PC-3 (cell line): Measurements from ENCODE around the gene ZNF629. TPM values are rescaled to one million over a fixed set of nuclear protein-coding genes. Genes with fewer than 3 reads are reported as not detected.

ENCODE experiments used
- ATAC-seq: fragments of 200-7000 bp; cut with Tn5 transposase; 2 replicates; pipeline ENCODE4 v1.9.1; 2020; ENCODE audit warnings: mild to moderate bottlenecking, moderate library complexity
- BruUV-seq: library from RNA; stranded (reverse); fragments of 400-500 nt; replicated peaks from 2 replicates; lab custom pipeline; 2021; lab: Mats Ljungman, UMichigan
- CTCF ChIA-PET: fragments of 300-600 bp; sonication (Branson Sonifier 250); formaldehyde crosslinking; loops from one replicate; lab custom pipeline; 2022; ENCODE audit warnings: antibody characterized with exemption; lab: Charles Lee
- POLR2A ChIA-PET: fragments of 300-600 bp; sonication (Branson Sonifier 250); formaldehyde crosslinking; loops from one replicate; lab custom pipeline; 2022; ENCODE audit warnings: antibody characterized with exemption; ENCODE audit not compliant: unreplicated experiment; lab: Charles Lee
- DNase-seq: peaks from one replicate; pipeline ENCODE4 v3.0.0-alpha.2; 2015
- H2AFZ ChIP-seq: fragments of 300-600 bp; sonication (generic); 2 replicates; pipeline ENCODE4 v1.6.0; 2016; ENCODE audit warnings: antibody characterized with exemption, low read length
- H3F3A ChIP-seq: fragments of 300-600 bp; sonication (generic); one replicate; pipeline ENCODE4 v1.6.0; 2017; ENCODE audit warnings: antibody characterized with exemption, low read length, control low read depth, mild to moderate bottlenecking; ENCODE audit not compliant: unreplicated experiment
- H3K27ac ChIP-seq: fragments of 300-600 bp; sonication (generic); 2 replicates; pipeline ENCODE4 v1.5.1; 2016; ENCODE audit warnings: mild to moderate bottlenecking, low read length
- H3K27me3 ChIP-seq: fragments of 300-600 bp; sonication (generic); 2 replicates; pipeline ENCODE4 v1.6.1; 2016; ENCODE audit warnings: low read length, mixed read lengths
- H3K36me3 ChIP-seq: fragments of 300-600 bp; sonication (generic); 2 replicates; pipeline ENCODE4 v1.6.1; 2016; ENCODE audit warnings: low read depth, mixed run types, low read length, mixed read lengths
- H3K4me1 ChIP-seq: fragments of 300-600 bp; sonication (generic); 2 replicates; pipeline ENCODE4 v1.5.1; 2016; ENCODE audit warnings: low read length; ENCODE audit not compliant: insufficient read depth
- H3K4me2 ChIP-seq: fragments of 300-600 bp; sonication (generic); 2 replicates; pipeline ENCODE4 v1.6.0; 2016; ENCODE audit warnings: low read length
- H3K4me3 ChIP-seq: fragments of 300-600 bp; sonication (generic); 2 replicates; pipeline ENCODE4 v1.5.1; 2016; ENCODE audit warnings: mild to moderate bottlenecking, low read length, mixed read lengths
- H3K79me2 ChIP-seq: fragments of 300-600 bp; sonication (generic); 2 replicates; pipeline ENCODE4 v1.6.1; 2017; ENCODE audit warnings: low read length, mixed read lengths
- H3K9ac ChIP-seq: fragments of 300-600 bp; sonication (generic); 2 replicates; pipeline ENCODE4 v1.6.0; 2016; ENCODE audit warnings: mild to moderate bottlenecking, low read length
- H3K9me2 ChIP-seq: fragments of 300-600 bp; sonication (generic); replicated peaks from 2 replicates; pipeline ENCODE4 v1.6.1; 2016; ENCODE audit warnings: mixed run types, low read length, mixed read lengths
- H3K9me3 ChIP-seq: fragments of 300-600 bp; sonication (generic); 2 replicates; pipeline ENCODE4 v1.6.1; 2016; ENCODE audit warnings: low read length, mixed read lengths
- H4K20me1 ChIP-seq: fragments of 300-600 bp; sonication (generic); 2 replicates; pipeline ENCODE4 v1.6.1; 2016; ENCODE audit warnings: low read length, mixed read lengths
- EZH2 ChIP-seq: fragments of 300-600 bp; sonication (generic); IDR thresholded peaks from one replicate; pipeline ENCODE4 v1.6.1; 2017; ENCODE audit warnings: antibody characterized with exemption, mild to moderate bottlenecking, low read length; ENCODE audit not compliant: unreplicated experiment
- EZH2phosphoT487 ChIP-seq: fragments of 300-600 bp; sonication (generic); IDR thresholded peaks from 2 replicates; pipeline ENCODE4 v1.6.1; 2018; ENCODE audit warnings: mild to moderate bottlenecking, antibody characterized with exemption, low read length, borderline replicate concordance
- intact Hi-C: fragments of 100-400 bp; cut with micrococcal nuclease; formaldehyde crosslinking; loops from 2 replicates; pipeline ENCODE4 v1.9.0; 2023
- total RNA-seq: library from RNA; depleted of rRNA; stranded (reverse); fragments of >200 nt; gene quantifications from 2 replicates; pipeline ENCODE4 v1.2.3, GENCODE V29; 2014
- TF ChIP-seq, protein P1 (sequence below): fragments of 300-600 bp; sonication (generic); conservative IDR thresholded peaks from 2 replicates; pipeline ENCODE4 v1.5.1; 2017; ENCODE audit warnings: antibody characterized with exemption, low read depth, mild to moderate bottlenecking, low read length

ZNF629 gene
- total RNA-seq, 1 experiment from 2014 or later = 7.8 TPM

DNA sequence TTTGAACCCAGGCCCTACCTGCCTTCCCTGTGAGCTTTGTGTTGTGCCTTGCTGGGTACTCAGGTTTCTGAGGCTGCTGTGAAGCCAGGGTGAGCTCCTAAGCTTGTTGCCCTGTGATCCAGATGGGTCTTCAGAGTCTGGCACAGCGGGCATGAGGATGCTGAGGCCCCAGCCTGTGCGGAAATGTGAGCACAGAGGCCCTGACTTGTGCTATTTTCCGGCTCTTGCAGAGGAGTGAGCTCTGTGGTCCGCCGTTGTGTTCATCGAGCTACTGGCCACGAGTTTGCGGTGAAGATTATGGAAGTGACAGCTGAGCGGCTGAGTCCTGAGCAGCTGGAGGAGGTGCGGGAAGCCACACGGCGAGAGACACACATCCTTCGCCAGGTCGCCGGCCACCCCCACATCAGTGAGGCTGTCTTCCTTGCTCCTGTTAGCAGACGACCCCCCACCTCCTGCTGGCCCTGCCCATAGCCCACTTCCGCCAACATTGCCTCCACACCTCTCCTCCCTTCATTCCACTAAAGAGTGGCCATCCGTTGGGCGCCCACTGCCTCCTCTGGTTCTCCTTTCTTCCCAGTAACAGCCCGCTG, 36.0 kb downstream of the ZNF629 start:
- H3K4me1 ChIP-seq = peaks cover 14% of the 10 kb centered on the region
- no peaks in the 10 kb centered on the region for H3K36me3 ChIP-seq
- H3F3A ChIP-seq = peaks cover 8% of the 10 kb centered on the region
- H2AFZ ChIP-seq = no peak overlapping the region
- ATAC-seq (no peak), DNase-seq (no peak)
- H3K27ac ChIP-seq = no peak overlapping the region
- peaks cover 22% of the 10 kb centered on the region for H3K79me2 ChIP-seq
- H3K9ac ChIP-seq = no peak overlapping the region
- no peak overlapping the region for H3K4me3 ChIP-seq
- intact Hi-C loops = no loop called here
- no peaks in the 10 kb centered on the region for H4K20me1 ChIP-seq
- BruUV-seq = no TSS peak
- POLR2A ChIA-PET = no interaction called here
- no peaks in the 10 kb centered on the region for H3K27me3 ChIP-seq
- H3K4me2 ChIP-seq = no peak overlapping the region
- H3K9me3 ChIP-seq = no peaks in the 10 kb centered on the region
- TF ChIP-seq EZH2phosphoT487 = no peak
- TF ChIP-seq EZH2 = no peak
- TF ChIP-seq, protein P1, sequence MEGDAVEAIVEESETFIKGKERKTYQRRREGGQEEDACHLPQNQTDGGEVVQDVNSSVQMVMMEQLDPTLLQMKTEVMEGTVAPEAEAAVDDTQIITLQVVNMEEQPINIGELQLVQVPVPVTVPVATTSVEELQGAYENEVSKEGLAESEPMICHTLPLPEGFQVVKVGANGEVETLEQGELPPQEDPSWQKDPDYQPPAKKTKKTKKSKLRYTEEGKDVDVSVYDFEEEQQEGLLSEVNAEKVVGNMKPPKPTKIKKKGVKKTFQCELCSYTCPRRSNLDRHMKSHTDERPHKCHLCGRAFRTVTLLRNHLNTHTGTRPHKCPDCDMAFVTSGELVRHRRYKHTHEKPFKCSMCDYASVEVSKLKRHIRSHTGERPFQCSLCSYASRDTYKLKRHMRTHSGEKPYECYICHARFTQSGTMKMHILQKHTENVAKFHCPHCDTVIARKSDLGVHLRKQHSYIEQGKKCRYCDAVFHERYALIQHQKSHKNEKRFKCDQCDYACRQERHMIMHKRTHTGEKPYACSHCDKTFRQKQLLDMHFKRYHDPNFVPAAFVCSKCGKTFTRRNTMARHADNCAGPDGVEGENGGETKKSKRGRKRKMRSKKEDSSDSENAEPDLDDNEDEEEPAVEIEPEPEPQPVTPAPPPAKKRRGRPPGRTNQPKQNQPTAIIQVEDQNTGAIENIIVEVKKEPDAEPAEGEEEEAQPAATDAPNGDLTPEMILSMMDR = no peak
- CTCF ChIA-PET = no interaction called here
- H3K9me2 ChIP-seq = no peaks in the 10 kb centered on the region

DNA sequence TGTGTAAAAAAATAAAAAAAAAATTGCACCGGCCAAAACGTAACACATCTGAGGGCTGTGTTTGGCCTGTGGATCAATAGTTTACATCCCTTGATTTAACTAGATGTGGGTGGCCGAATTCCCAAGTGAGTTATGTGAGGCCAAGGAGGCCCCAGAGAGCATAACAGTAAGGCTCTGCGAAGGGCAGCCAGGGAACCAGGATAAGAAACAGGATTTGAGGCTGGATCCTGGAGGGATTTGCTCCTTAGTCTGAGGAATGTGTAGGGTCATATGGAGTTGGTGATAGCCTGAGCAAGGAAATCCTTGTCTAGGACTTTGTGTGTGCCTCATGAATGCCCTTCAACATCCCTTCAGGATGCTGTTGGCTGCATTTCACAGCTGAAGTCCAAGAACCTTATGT, 36.8 kb downstream of the ZNF629 start:
- BruUV-seq = no TSS peak
- POLR2A ChIA-PET = no interaction called here

More for the DNA sequence above, 36.8 kb downstream of the ZNF629 start:
- no peaks in the 10 kb centered on the region for H3K36me3 ChIP-seq
- peaks cover 22% of the 10 kb centered on the region for H3K79me2 ChIP-seq
- H4K20me1 ChIP-seq = no peaks in the 10 kb centered on the region
- ATAC-seq (no peak), DNase-seq (no peak)
- H3F3A ChIP-seq = peaks cover 8% of the 10 kb centered on the region
- no peak overlapping the region for H3K9ac ChIP-seq
- H2AFZ ChIP-seq = no peak overlapping the region
- H3K27me3 ChIP-seq = no peaks in the 10 kb centered on the region
- intact Hi-C loops = no loop called here
- no peak overlapping the region for H3K27ac ChIP-seq
- TF ChIP-seq EZH2 (no peak), EZH2phosphoT487 (no peak)
- TF ChIP-seq, protein P1 = no peak
- H3K4me1 ChIP-seq = peaks cover 14% of the 10 kb centered on the region
- CTCF ChIA-PET = no interaction called here
- no peak overlapping the region for H3K4me3 ChIP-seq
- no peaks in the 10 kb centered on the region for H3K9me2 ChIP-seq
- H3K9me3 ChIP-seq = no peaks in the 10 kb centered on the region
- H3K4me2 ChIP-seq = no peak overlapping the region
